ENCODE measurements around the gene UBTF.
"Not testable (repeated sequence)": the region's sequence is repeated elsewhere in the genome, so short reads cannot be mapped to it uniquely, and the experiment has no call there.

Gene UBTF

DNA sequence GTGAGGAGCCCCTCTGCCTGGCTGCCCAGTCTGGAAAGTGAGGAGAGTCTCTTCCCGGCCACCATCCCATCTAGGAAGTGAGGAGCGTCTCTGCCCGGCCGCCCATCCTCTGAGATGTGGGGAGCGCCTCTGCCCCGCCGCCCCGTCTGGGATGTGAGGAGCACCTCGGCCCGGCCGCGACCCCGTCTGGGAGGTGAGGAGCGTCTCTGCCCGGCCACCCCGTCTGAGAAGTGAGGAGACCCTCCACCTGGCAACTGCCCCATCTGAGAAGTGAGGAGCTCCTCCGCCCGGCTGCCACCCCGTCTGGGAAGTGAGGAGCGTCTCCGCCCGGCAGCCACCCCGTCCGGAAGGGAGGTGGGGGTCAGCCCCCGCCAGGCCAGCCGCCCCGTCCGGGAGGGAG lies 18.4 kb upstream of the UBTF start:
- not testable (repeated sequence) for H4K5ac ChIP-seq (ENCODE audit: low read length); H2AK5ac ChIP-seq (ENCODE audit: low read length); H2BK5ac ChIP-seq (ENCODE audit: low read length); H3K4me2 ChIP-seq (ENCODE audit: low read length); H3K9ac ChIP-seq (ENCODE audit: low read length); H2BK120ac ChIP-seq (ENCODE audit: low read depth, low read length); H3K27me3 ChIP-seq (ENCODE audit: insufficient read depth, low read length, poor library complexity); DNase-seq; H3K23ac ChIP-seq (ENCODE audit: low read length); H3K4ac ChIP-seq (ENCODE audit: low read depth, low read length); H3K36me3 ChIP-seq (ENCODE audit: control insufficient read depth, insufficient read depth, low read length); H3K4me1 ChIP-seq (ENCODE audit: control insufficient read depth, low read depth, low read length); H3K4me3 ChIP-seq (ENCODE audit: low read length); H3K56ac ChIP-seq (ENCODE audit: low read length); H3K18ac ChIP-seq (ENCODE audit: low read length); H3K27ac ChIP-seq (ENCODE audit: low read depth, low read length); H3K79me2 ChIP-seq (ENCODE audit: control insufficient read depth, insufficient read depth, low read length); H3K79me1 ChIP-seq (ENCODE audit: low read length); H4K8ac ChIP-seq (ENCODE audit: low read depth, low read length); H2BK15ac ChIP-seq (replicated peaks; ENCODE audit: low read depth)
- no CpG with 5 or more reads among the region's 28 CpGs for WGBS (ENCODE audit: extremely low coverage, insufficient coverage, low lambda C conversion rate)

DNA sequence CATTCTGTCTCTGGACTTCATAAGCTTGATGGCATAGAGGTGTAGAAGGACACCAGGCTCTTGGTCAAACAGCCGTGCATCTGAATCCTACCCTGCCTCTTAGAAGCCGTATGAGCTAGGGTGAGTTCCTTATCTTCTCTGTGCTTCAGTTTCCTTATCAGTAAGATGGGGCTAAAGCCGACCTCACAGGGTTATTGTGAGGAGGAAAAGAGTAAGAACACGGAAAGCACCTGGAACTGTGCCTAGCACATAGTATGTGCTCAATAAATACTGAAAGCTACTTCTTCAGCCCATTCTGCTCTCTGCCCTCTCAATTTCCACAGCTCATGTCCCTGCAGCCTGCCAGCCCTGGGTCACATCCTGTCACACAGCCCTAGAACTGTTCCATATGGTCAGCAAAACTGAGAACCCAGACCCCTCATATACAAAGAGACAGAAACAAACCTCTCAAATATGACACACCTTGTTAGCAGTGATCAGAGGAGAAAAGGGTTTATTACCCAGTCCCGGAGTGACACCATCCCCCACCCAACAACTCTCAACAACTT lies 17.0 kb upstream of the UBTF start:
- Histone ChIP-seq H3K23ac (ENCODE audit: low read length) (no peak overlapping the region), H3K4ac (ENCODE audit: low read depth, low read length) (no peak overlapping the region), H3K36me3 (ENCODE audit: control insufficient read depth, insufficient read depth, low read length) (no peaks in the 10 kb centered on the region), H4K8ac (ENCODE audit: low read depth, low read length) (no peak overlapping the region), H3K9ac (ENCODE audit: low read length) (no peak overlapping the region), H3K4me1 (ENCODE audit: control insufficient read depth, low read depth, low read length) (no peaks in the 10 kb centered on the region), H3K56ac (ENCODE audit: low read length) (no peak overlapping the region), H2BK5ac (ENCODE audit: low read length) (no peak overlapping the region), H3K4me2 (ENCODE audit: low read length) (no peak overlapping the region), H3K27me3 (ENCODE audit: insufficient read depth, low read length, poor library complexity) (no peaks in the 10 kb centered on the region), H3K4me3 (ENCODE audit: low read length) (no peak overlapping the region), H3K27ac (ENCODE audit: low read depth, low read length) (no peak overlapping the region), H2AK5ac (ENCODE audit: low read length) (no peak overlapping the region), H4K5ac (ENCODE audit: low read length) (no peak overlapping the region), H2BK120ac (ENCODE audit: low read depth, low read length) (no peak overlapping the region), H2BK15ac (replicated peaks; ENCODE audit: low read depth) (no peak overlapping the region), H3K18ac (ENCODE audit: low read length) (no peak overlapping the region), H3K79me2 (ENCODE audit: control insufficient read depth, insufficient read depth, low read length) (no peaks in the 10 kb centered on the region), H3K79me1 (ENCODE audit: low read length) (no peaks in the 10 kb centered on the region)
- no peak for DNase-seq
- no CpG with 5 or more reads among the region's 5 CpGs for WGBS (ENCODE audit: extremely low coverage, insufficient coverage, low lambda C conversion rate)

DNA sequence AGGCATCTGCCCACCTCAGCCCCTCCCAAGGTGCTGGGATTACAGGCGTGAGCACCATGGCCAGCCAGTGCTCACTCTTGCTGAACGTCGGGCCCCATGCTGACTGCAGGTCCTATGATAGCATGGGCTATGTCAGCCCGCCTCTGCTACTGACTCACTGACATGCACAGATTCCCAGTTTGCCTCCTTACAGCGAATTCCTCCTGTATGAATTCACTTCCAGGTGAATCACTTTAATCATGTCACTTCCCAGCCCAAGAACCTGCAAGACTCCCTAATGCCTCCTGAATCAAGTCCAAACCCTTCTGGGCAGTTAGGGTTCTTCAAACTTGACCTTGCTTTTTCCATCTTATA lies 16.1 kb upstream of the UBTF start:
- Histone ChIP-seq H3K79me2 (ENCODE audit: control insufficient read depth, insufficient read depth, low read length) (no peaks in the 10 kb centered on the region), H3K4me1 (ENCODE audit: control insufficient read depth, low read depth, low read length) (no peaks in the 10 kb centered on the region), H3K36me3 (ENCODE audit: control insufficient read depth, insufficient read depth, low read length) (no peaks in the 10 kb centered on the region), H4K5ac (ENCODE audit: low read length) (no peak overlapping the region), H3K56ac (ENCODE audit: low read length) (no peak overlapping the region), H2AK5ac (ENCODE audit: low read length) (no peak overlapping the region), H3K4me3 (ENCODE audit: low read length) (no peak overlapping the region), H3K79me1 (ENCODE audit: low read length) (no peaks in the 10 kb centered on the region), H2BK120ac (ENCODE audit: low read depth, low read length) (no peak overlapping the region), H3K9ac (ENCODE audit: low read length) (no peak overlapping the region), H3K27ac (ENCODE audit: low read depth, low read length) (no peak overlapping the region), H3K27me3 (ENCODE audit: insufficient read depth, low read length, poor library complexity) (no peaks in the 10 kb centered on the region), H4K8ac (ENCODE audit: low read depth, low read length) (no peak overlapping the region), H3K18ac (ENCODE audit: low read length) (no peak overlapping the region), H2BK15ac (replicated peaks; ENCODE audit: low read depth) (no peak overlapping the region), H2BK5ac (ENCODE audit: low read length) (no peak overlapping the region), H3K4ac (ENCODE audit: low read depth, low read length) (no peak overlapping the region), H3K4me2 (ENCODE audit: low read length) (no peak overlapping the region), H3K23ac (ENCODE audit: low read length) (no peak overlapping the region)
- whole genome bisulfite sequencing (ENCODE audit: extremely low coverage, insufficient coverage, low lambda C conversion rate) = no CpG with 5 or more reads among the region's 5 CpGs
- no peak for DNase-seq

DNA sequence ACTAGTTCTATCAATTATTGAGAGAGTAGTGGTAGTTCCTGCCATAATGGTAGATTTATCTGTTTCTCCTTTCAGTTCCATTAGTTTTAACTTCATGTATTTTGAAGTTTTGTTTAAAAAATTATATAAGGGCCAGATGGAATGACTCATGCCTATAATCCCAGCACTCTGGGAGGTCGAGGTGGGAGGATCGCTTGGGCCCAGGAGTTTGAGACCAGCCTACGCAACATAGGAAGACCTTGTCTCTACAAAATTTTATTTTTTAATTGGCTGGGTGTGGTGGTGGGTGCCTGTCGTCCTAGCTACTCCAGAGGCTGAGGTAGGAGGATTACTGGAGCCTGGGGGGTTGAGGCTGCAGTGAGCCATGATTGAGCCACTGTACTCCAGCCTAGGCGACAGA lies 14.1 kb upstream of the UBTF start:
- Histone ChIP-seq H3K27ac (ENCODE audit: low read depth, low read length) (no peak overlapping the region), H4K5ac (ENCODE audit: low read length) (no peak overlapping the region), H3K23ac (ENCODE audit: low read length) (no peak overlapping the region), H3K79me1 (ENCODE audit: low read length) (no peaks in the 10 kb centered on the region), H3K9ac (ENCODE audit: low read length) (no peak overlapping the region), H2BK5ac (ENCODE audit: low read length) (no peak overlapping the region), H3K18ac (ENCODE audit: low read length) (no peak overlapping the region), H3K4ac (ENCODE audit: low read depth, low read length) (no peak overlapping the region), H3K36me3 (ENCODE audit: control insufficient read depth, insufficient read depth, low read length) (no peaks in the 10 kb centered on the region), H3K4me1 (ENCODE audit: control insufficient read depth, low read depth, low read length) (no peaks in the 10 kb centered on the region), H3K27me3 (ENCODE audit: insufficient read depth, low read length, poor library complexity) (no peaks in the 10 kb centered on the region), H3K4me3 (ENCODE audit: low read length) (no peak overlapping the region), H2AK5ac (ENCODE audit: low read length) (no peak overlapping the region), H2BK15ac (replicated peaks; ENCODE audit: low read depth) (no peak overlapping the region), H2BK120ac (ENCODE audit: low read depth, low read length) (no peak overlapping the region), H3K56ac (ENCODE audit: low read length) (no peak overlapping the region), H3K4me2 (ENCODE audit: low read length) (no peak overlapping the region), H3K79me2 (ENCODE audit: control insufficient read depth, insufficient read depth, low read length) (no peaks in the 10 kb centered on the region), H4K8ac (ENCODE audit: low read depth, low read length) (no peak overlapping the region)
- DNase-seq = no peak
- WGBS (ENCODE audit: extremely low coverage, insufficient coverage, low lambda C conversion rate) = no CpG with 5 or more reads among the region's 5 CpGs

DNA sequence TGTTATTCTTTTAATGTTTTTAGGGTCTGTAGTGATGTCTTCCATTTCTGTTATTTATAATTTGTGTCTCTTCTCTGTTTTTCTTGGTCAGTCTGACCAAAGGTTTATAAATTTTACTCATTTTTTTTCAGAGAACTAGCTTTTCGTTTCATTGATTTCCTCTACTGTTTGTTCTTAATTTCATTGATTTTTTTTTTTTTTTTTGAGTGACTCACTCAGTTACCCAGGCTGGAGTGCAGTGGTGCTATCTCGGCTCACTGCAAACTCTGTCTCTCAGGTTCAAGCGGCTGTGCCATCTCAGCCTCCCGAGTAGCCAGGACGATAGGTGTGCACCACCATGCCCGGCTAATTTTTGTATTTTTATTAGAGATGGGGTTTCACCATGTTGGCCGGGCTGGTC lies 12.6 kb upstream of the UBTF start:
- H3K56ac ChIP-seq (ENCODE audit: low read length) = no peak overlapping the region
- no peak overlapping the region for H3K27ac ChIP-seq (ENCODE audit: low read depth, low read length)
- H4K5ac ChIP-seq (ENCODE audit: low read length) = no peak overlapping the region
- H2BK5ac ChIP-seq (ENCODE audit: low read length) = no peak overlapping the region
- H3K4me3 ChIP-seq (ENCODE audit: low read length) = no peak overlapping the region
- H3K9ac ChIP-seq (ENCODE audit: low read length) = no peak overlapping the region
- WGBS (ENCODE audit: extremely low coverage, insufficient coverage, low lambda C conversion rate) = no CpG with 5 or more reads among the region's 7 CpGs
- DNase-seq = no peak
- H2AK5ac ChIP-seq (ENCODE audit: low read length) = no peak overlapping the region
- no peaks in the 10 kb centered on the region for H3K4me1 ChIP-seq (ENCODE audit: control insufficient read depth, low read depth, low read length)
- no peaks in the 10 kb centered on the region for H3K79me1 ChIP-seq (ENCODE audit: low read length)
- H3K23ac ChIP-seq (ENCODE audit: low read length) = no peak overlapping the region
- H4K8ac ChIP-seq (ENCODE audit: low read depth, low read length) = no peak overlapping the region
- no peaks in the 10 kb centered on the region for H3K27me3 ChIP-seq (ENCODE audit: insufficient read depth, low read length, poor library complexity)
- H3K36me3 ChIP-seq (ENCODE audit: control insufficient read depth, insufficient read depth, low read length) = no peaks in the 10 kb centered on the region
- no peaks in the 10 kb centered on the region for H3K79me2 ChIP-seq (ENCODE audit: control insufficient read depth, insufficient read depth, low read length)
- no peak overlapping the region for H3K4ac ChIP-seq (ENCODE audit: low read depth, low read length)
- H3K18ac ChIP-seq (ENCODE audit: low read length) = no peak overlapping the region
- H3K4me2 ChIP-seq (ENCODE audit: low read length) = no peak overlapping the region
- no peak overlapping the region for H2BK120ac ChIP-seq (ENCODE audit: low read depth, low read length)
- H2BK15ac ChIP-seq (replicated peaks; ENCODE audit: low read depth) = no peak overlapping the region

DNA sequence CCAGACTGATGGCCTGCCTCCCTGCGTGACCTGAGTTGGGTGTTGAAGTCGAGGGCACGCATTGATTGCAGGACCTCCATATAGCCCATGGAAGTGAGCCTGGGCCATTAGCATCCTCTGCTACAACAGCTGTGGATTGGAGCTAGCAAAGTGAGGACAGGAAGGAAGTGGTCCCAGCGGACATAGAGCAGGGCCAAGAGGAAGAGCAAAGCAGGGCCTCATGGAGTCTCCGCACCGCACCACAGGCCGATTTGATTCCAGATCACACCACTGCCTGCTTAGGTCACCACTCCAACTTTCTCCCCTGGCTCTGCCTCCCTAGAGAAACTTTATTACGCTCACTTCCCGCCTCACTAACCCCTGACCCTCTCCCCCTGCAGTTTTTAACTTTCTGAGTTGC lies 10.7 kb upstream of the UBTF start:
- no peaks in the 10 kb centered on the region for H3K79me1 ChIP-seq (ENCODE audit: low read length)
- H3K4ac ChIP-seq (ENCODE audit: low read depth, low read length) = no peak overlapping the region
- H2AK5ac ChIP-seq (ENCODE audit: low read length) = no peak overlapping the region
- no peaks in the 10 kb centered on the region for H3K4me1 ChIP-seq (ENCODE audit: control insufficient read depth, low read depth, low read length)
- H3K27me3 ChIP-seq (ENCODE audit: insufficient read depth, low read length, poor library complexity) = no peaks in the 10 kb centered on the region
- no peak overlapping the region for H3K9ac ChIP-seq (ENCODE audit: low read length)
- no peak overlapping the region for H4K5ac ChIP-seq (ENCODE audit: low read length)
- no peak for DNase-seq
- no peak overlapping the region for H3K4me3 ChIP-seq (ENCODE audit: low read length)
- no peak overlapping the region for H3K23ac ChIP-seq (ENCODE audit: low read length)
- no peak overlapping the region for H2BK120ac ChIP-seq (ENCODE audit: low read depth, low read length)
- H2BK5ac ChIP-seq (ENCODE audit: low read length) = no peak overlapping the region
- no peak overlapping the region for H2BK15ac ChIP-seq (replicated peaks; ENCODE audit: low read depth)
- H3K4me2 ChIP-seq (ENCODE audit: low read length) = no peak overlapping the region
- H3K56ac ChIP-seq (ENCODE audit: low read length) = no peak overlapping the region
- no peaks in the 10 kb centered on the region for H3K79me2 ChIP-seq (ENCODE audit: control insufficient read depth, insufficient read depth, low read length)
- no CpG with 5 or more reads among the region's 9 CpGs for WGBS (ENCODE audit: extremely low coverage, insufficient coverage, low lambda C conversion rate)
- no peak overlapping the region for H3K27ac ChIP-seq (ENCODE audit: low read depth, low read length)
- H4K8ac ChIP-seq (ENCODE audit: low read depth, low read length) = no peak overlapping the region
- H3K36me3 ChIP-seq (ENCODE audit: control insufficient read depth, insufficient read depth, low read length) = no peaks in the 10 kb centered on the region
- H3K18ac ChIP-seq (ENCODE audit: low read length) = no peak overlapping the region

All from mesendoderm (in vitro differentiated cells).